Eye (tissue), 1 donor: ENCODE results near the gene MYO5B.
"Not testable (repeated sequence)": the region's sequence is repeated elsewhere in the genome, so short reads cannot be mapped to it uniquely, and the experiment has no call there.

Experiments
- DNase-seq: peaks from one replicate; pipeline ENCODE4 v3.0.0-alpha.2; 2015

The MYO5B gene

GRCh38 chr18:50096766-50097435 is 98.0 kb downstream of the MYO5B start:
- no peak for DNase-seq

DNA sequence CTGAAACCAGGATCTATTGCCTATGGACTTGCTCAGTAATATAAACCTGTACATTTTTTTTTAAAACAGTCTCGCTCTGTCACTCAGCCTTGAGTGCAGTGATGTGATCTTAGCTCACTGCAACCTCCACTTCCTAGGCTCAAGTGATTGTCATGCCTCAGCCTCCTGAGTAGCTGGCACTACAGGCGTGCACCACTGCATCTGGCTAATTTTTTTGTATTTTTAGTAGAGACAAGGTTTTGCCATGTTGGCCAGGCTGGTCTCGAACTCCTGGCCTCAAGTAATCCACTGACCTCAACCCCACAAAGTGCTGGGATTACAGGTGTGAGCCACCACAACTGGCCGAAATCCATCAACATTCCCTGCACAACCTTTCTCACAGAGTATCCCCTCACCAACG is 100.2 kb downstream of the MYO5B start:
- not testable (repeated sequence) for DNase-seq

DNA sequence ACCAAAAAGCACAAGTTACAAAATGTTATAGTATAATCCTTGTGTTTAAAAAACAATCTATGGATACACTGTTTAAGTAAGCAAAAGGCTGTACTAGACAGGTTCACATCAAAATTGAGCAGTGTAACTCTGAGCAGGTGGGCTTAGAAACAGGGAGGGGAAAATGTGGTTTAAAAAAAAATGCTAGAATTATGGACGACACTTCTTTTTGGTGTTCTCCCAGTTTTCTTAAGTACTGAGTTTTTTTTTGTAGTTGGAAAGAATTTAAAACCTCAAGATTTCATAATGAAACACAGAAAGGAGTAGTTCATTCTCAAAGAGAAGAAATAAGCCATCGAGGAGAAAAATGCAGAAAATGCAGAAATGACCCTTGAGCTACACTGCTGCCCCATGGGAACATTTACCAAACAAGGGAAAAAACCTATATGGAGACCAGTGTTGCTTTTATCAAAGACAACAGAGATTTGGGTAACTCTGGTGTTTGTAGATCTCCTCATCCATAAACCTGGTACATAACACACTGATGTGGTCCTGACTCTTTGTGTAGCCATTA is 100.7 kb downstream of the MYO5B start:
- no peak for DNase-seq

DNA sequence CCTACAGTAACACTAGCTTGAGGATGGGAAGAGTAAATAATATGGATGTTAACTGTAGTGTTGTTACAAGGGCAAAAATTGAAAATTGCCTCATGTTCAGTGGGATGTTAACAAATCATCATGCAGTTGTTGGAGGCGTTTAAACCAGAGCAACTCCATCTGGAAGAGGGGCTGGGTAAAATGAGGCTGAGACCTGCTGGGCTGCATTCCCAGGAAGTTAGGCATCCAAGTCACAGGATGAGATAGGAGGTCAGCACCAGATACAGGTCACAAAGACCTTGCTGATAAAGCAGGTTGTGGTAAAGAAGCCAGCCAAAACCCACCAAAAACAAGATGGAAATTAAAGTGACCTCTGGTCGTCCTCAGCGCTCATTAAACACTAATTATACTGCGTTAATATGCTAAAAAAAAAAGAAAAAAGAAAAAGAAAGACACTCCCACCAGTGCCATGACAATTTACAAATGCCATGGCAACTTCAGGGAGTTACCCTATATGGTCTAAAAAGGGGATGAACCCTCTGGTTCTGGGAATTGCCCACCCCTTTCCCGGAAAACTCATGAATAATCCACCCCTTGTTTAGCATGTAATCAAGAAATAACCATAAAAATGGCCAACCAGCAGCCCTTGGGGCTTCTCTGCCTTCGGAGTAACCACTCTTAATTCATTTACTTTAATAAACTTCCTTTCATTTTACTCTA is 101.4 kb downstream of the MYO5B start:
- DNase-seq = no peak

DNA sequence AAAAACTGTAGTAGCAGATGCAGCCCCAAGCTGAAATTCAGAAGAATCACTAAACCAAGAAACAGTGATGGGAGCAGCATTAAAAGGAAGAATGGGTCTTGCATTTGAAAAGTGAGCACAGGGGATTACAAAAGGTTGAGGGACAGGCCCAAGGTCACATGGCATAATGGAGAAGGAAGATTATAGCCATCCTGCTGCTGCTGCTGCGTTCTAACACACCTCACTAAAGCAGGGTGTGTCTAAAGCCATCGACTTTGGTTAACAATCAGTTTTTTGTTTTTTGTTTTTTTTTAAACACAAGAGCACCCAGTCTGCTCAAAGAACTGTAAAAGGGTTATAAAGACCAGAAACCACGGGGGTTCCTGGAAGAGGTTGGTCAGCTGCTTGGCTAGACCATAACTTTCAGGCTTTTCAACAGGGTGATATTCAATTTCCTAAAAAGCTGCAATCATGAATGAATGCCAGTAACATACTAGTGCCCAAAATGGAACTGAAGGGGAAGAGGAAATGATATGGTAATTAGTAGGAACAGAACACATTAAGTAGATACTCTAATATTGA is 102.6 kb downstream of the MYO5B start:
- DNase-seq = no peak

- DNase-seq = peak; percentile 14
These were observed 103.3 kb downstream of the MYO5B start for GRCh38 chr18:50091509-50092244.

GRCh38 chr18:50090370-50091312 is 104.3 kb downstream of the MYO5B start:
- no peak for DNase-seq

- no peak for DNase-seq
These were observed 105.2 kb downstream of the MYO5B start for GRCh38 chr18:50089702-50090101.

- no peak for DNase-seq
These were observed 111.2 kb downstream of the MYO5B start for GRCh38 chr18:50083708-50084107.

DNA sequence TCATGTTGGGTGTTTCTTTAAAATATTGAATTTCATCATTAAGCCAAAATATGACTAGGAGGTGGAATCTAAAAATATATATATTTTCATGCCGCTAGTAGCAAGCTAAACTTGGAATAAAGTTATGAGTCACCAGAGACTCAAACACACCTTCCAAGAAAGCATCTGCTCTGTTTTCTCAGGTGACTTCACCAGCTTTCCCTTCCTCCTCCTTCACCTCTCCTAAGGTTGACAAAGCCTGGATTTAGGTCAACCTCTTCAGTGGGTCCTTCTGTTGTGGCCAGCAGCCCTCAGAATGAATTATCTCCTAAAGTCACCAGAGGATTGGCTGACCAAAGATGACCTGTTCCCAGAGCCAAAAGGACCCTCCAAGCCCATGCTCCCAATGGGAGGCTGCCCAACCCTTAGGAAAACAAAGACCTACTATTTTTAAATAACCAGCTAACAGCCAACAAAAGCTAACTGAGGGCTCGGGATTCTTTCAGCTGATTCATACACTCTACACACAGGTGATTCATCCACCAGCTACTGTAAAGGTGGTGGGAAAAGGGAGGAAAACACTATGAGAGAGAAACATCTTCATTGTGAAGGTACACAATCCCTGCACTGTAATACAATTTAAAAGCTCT is 113.9 kb downstream of the MYO5B start:
- DNase-seq = no peak

DNA sequence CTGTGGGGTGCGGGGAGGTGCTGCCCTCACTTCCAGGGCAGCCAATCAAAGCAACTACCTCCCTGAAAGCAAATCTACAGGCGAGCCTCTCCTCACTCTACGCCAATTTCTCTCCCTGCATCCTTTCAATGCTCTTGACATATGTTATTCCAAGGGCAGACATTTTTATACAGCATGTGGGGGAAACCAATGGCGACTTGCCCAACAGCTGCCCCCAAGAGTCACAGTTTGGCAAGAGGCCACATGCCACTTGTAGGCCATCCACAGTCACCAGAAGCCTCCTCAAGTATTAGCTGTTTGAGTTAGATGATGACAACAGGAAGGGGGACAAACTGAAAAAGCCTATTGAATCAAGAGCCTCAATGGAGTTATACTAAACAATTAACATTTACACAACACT is 114.6 kb downstream of the MYO5B start:
- DNase-seq = no peak

DNA sequence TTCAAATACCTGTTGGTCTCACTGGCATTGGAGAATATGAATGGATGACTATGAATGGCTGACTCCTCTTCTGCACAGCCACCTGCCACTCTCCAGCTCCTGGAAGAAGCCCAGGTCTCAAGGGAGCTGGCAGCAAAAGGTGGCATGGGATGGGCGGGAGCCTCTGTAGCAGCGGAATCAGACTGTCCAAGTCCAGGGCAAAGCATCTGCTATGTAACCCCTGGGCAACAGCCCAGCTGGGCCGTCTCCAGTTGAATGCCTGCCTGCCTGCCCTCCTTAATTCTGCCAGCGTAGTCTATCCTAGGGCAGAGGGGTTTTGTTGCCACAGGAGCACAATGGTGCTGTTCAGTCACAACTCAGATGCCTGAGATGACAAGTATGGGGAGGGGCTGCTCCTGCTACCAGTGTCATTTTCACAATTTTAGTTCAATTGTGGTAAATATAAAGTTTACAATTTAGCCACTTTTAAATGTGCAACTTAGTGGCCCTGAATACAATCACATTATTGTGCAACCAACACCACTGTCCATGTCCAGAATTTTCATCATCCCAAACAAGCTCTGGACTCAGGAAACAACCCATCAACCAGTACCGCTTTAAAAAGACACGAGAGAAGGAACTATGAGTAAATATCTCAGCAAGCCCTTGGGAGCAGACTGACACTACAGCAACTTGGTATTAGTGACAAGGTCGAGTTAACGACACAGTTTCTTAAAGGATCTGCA is 115.2 kb downstream of the MYO5B start:
- no peak for DNase-seq

DNA sequence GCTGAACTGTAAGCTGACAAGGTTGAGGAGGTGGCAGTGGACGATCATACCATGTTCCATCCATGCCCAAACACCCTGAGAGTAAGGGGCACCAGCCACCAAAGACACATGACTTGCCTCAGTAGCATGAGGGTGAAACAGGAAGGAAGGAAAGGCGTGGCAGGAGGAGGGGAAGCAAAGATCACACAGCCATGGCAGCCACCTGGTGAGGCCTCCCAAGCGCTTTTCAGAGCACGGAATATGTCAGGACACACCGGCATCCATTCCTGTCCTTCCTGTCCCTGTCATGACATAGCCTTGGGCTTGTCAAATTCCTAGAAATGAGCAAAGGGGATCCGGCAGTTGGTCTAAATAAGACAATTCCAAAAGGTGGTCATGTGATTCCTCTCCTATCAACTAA is 118.7 kb downstream of the MYO5B start:
- DNase-seq = no peak

- no peak for DNase-seq
These were observed 119.2 kb downstream of the MYO5B start for GRCh38 chr18:50075772-50076171.

- no peak for DNase-seq
These were observed 120.5 kb downstream of the MYO5B start for GRCh38 chr18:50074404-50074803.

DNA sequence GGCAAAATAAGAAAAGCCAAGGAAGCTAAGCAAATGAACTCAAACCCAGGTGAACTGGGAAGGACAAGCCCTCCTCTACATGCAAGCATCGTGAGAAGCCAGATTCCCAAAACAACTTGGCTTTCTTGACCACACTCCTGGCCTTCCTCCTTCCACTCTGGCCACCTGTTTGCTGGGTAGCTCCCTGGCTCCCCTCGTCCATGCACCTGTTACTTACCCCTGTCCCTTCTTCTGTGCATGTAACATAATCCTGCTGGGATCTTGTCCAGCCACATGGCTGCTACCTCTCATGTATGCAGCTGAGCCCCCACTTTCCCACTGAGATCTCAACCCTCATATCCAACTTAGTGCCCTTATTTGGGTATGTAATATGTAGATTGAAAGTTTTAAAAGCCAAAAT is 121.6 kb downstream of the MYO5B start:
- no peak for DNase-seq

- DNase-seq = no peak
These were observed 122.8 kb downstream of the MYO5B start for GRCh38 chr18:50072146-50072545.

- no peak for DNase-seq
These were observed 123.5 kb downstream of the MYO5B start for GRCh38 chr18:50071397-50071796.

DNA sequence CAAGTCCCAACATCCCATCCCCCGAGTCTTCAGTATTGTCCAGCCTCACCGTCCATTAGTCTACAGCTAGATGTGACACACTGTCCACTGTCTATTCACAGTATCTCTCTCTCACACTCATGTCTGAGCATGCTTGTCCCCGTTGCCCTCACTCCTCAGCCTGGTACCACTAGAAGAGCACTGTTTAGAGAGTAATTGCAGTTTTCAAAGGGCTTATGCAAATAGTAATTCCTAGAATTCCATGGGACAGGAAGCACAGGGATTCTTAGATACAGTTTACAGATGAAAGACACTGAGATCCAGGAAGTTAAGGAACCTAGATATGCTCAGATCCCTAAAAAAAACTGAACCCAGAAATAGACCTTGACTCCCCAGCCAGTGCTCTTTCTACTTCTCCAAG is 125.5 kb downstream of the MYO5B start:
- DNase-seq = no peak

- no peak for DNase-seq
These were observed 129.4 kb downstream of the MYO5B start for GRCh38 chr18:50065527-50065926.

GRCh38 chr18:50065039-50065438 is 129.9 kb downstream of the MYO5B start:
- DNase-seq = no peak
